H1 (cell line): Measurements from ENCODE around the gene PELI2. TPM values are rescaled to one million over a fixed set of nuclear protein-coding genes. Genes with fewer than 3 reads are reported as not detected.

ENCODE experiments used
- CTCF ChIA-PET: fragments of 300-600 bp; sonication (Branson Sonifier 250); formaldehyde crosslinking; loops from one replicate; lab custom pipeline; 2021; ENCODE audit not compliant: partially characterized antibody; lab: Charles Lee
- POLR2A ChIA-PET: fragments of 300-600 bp; sonication (Branson Sonifier 250); formaldehyde crosslinking; loops from one replicate; lab custom pipeline; 2021; ENCODE audit warnings: inconsistent platforms; ENCODE audit not compliant: partially characterized antibody; lab: Charles Lee
- DNase-seq, 2 experiments: peaks; one replicate each; pipeline versions ENCODE4 v3.0.0 to v3.0.0-alpha.2; 2010 to 2022; ENCODE audit warnings: low spot score in 2 of 2, low read depth in 1 of 2, mixed read lengths in 1 of 2
- FAIRE-seq: peaks from 2 replicates; lab custom pipeline; 2011; peaks lifted over from hg19 to GRCh38; lab: Jason Lieb, UNC
- H2AFZ ChIP-seq: 2 replicates; pipeline ENCODE4 v1.8.1; 2012; ENCODE audit warnings: low read length, inconsistent platforms
- H2AK5ac ChIP-seq: 2 replicates; pipeline ENCODE4 v1.6.1; 2013; ENCODE audit warnings: low read depth, low read length
- H2BK120ac ChIP-seq: replicated peaks from 2 replicates; pipeline ENCODE3; 2013; ENCODE audit warnings: low read depth, low read length, inconsistent platforms
- H2BK12ac ChIP-seq: 2 replicates; pipeline ENCODE4 v1.6.1; 2013; ENCODE audit warnings: low read depth, low read length
- H2BK15ac ChIP-seq: 2 replicates; pipeline ENCODE4 v1.6.1; 2013; ENCODE audit warnings: low read length
- H2BK20ac ChIP-seq: 2 replicates; pipeline ENCODE4 v1.6.1; 2013; ENCODE audit warnings: low read length
- H2BK5ac ChIP-seq: 2 replicates; pipeline ENCODE4 v1.6.1; 2013; ENCODE audit warnings: low read depth, low read length
- H3K14ac ChIP-seq: 2 replicates; pipeline ENCODE4 v1.6.1; 2013; ENCODE audit warnings: inconsistent platforms; ENCODE audit not compliant: insufficient read length
- H3K18ac ChIP-seq: 2 replicates; pipeline ENCODE4 v1.6.1; 2013; ENCODE audit warnings: low read length; ENCODE audit errors: extremely low read depth
- H3K23ac ChIP-seq: 2 replicates; pipeline ENCODE4 v1.6.1; 2013; ENCODE audit warnings: inconsistent platforms; ENCODE audit not compliant: insufficient read length
- H3K23me2 ChIP-seq: 2 replicates; pipeline ENCODE4 v1.6.1; 2013; ENCODE audit warnings: low read depth, low read length
- H3K27ac ChIP-seq: 2 replicates; pipeline ENCODE4 v1.6.1; 2011; ENCODE audit warnings: low read depth, low read length, inconsistent platforms
- H3K27me3 ChIP-seq, 4 experiments: replicated peaks in 1 of 4; 1 replicate in 1 of 4; 2 replicates in 3 of 4; pipeline versions ENCODE4 v1.6.1 to v1.8.1; 2011 to 2013; ENCODE audit warnings: low read length in 3 of 4, mild to moderate bottlenecking in 3 of 4, inconsistent platforms in 2 of 4, mixed read lengths in 2 of 4, moderate library complexity in 1 of 4; ENCODE audit not compliant: control insufficient read depth in 3 of 4, insufficient read depth in 3 of 4; ENCODE audit errors: extremely low read depth in 1 of 4
- H3K36me3 ChIP-seq, 4 experiments: 2 replicates each; pipeline versions ENCODE4 v1.6.1 to v1.8.1; 2011 to 2013; ENCODE audit warnings: mild to moderate bottlenecking in 4 of 4, low read length in 3 of 4, moderate library complexity in 2 of 4, control low read depth in 1 of 4, inconsistent platforms in 1 of 4; ENCODE audit not compliant: insufficient read depth in 4 of 4, control insufficient read depth in 2 of 4
- H3K4ac ChIP-seq: replicated peaks from 2 replicates; pipeline ENCODE3; 2013; ENCODE audit warnings: low read length, low read depth, mixed read lengths, inconsistent platforms; ENCODE audit not compliant: insufficient read length
- H3K4me1 ChIP-seq, 4 experiments: replicated peaks in 1 of 4; 1 replicate in 1 of 4; 2 replicates in 3 of 4; pipeline versions ENCODE4 v1.6.1 to v1.8.1; 2011 to 2013; ENCODE audit warnings: low read length in 3 of 4, inconsistent platforms in 2 of 4, mixed read lengths in 1 of 4; ENCODE audit not compliant: insufficient read depth in 4 of 4, control insufficient read depth in 3 of 4
- H3K4me2 ChIP-seq, 2 experiments: 2 replicates each; pipeline versions ENCODE4 v1.6.1 to v1.8.1; 2011 to 2013; ENCODE audit warnings: low read depth in 2 of 2, low read length in 2 of 2, control low read depth in 1 of 2, inconsistent platforms in 1 of 2, mild to moderate bottlenecking in 1 of 2; ENCODE audit not compliant: insufficient read depth in 1 of 2
- H3K4me3 ChIP-seq, 4 experiments: fragments of 200-600, 300-600 bp in 1 of 4; sonication (generic), shearing (Covaris generic), sonication (Bioruptor Twin) in 1 of 4; 2 replicates each; pipeline versions ENCODE4 v1.5.1 to v1.8.1; 2011 to 2016; ENCODE audit warnings: low read length in 4 of 4, low read depth in 3 of 4, control low read depth in 2 of 4, inconsistent platforms in 2 of 4, mild to moderate bottlenecking in 2 of 4, mixed read lengths in 1 of 4, moderate library complexity in 1 of 4; ENCODE audit not compliant: insufficient read depth in 2 of 4; ENCODE audit errors: extremely low read depth in 1 of 4
- H3K56ac ChIP-seq: replicated peaks from 2 replicates; pipeline ENCODE3; 2013; ENCODE audit warnings: low read depth, mild to moderate bottlenecking, mixed read lengths, low read length, inconsistent platforms; ENCODE audit not compliant: insufficient read length
- H3K79me1 ChIP-seq: 2 replicates; pipeline ENCODE4 v1.6.1; 2013; ENCODE audit warnings: low read depth, low read length, control low read depth
- H3K79me2 ChIP-seq, 2 experiments: 2 replicates each; pipeline versions ENCODE4 v1.6.1 to v1.8.1; 2012 to 2013; ENCODE audit warnings: low read length in 2 of 2, mild to moderate bottlenecking in 2 of 2, inconsistent platforms in 1 of 2; ENCODE audit not compliant: insufficient read depth in 2 of 2, control insufficient read depth in 1 of 2
- H3K9ac ChIP-seq, 4 experiments: replicated peaks in 1 of 4; 1 replicate in 1 of 4; 2 replicates in 3 of 4; pipeline versions ENCODE4 v1.6.1 to v1.8.1; 2011 to 2013; ENCODE audit warnings: low read depth in 3 of 4, low read length in 3 of 4, control low read depth in 2 of 4, mild to moderate bottlenecking in 2 of 4, moderate library complexity in 2 of 4, inconsistent platforms in 1 of 4; ENCODE audit errors: extremely low read depth in 1 of 4
- H3K9me3 ChIP-seq, 2 experiments: 2 replicates each; pipeline versions ENCODE4 v1.6.1 to v1.8.1; 2012 to 2013; ENCODE audit warnings: mild to moderate bottlenecking in 2 of 2, moderate library complexity in 2 of 2, control low read depth in 1 of 2, inconsistent platforms in 1 of 2, low read depth in 1 of 2, low read length in 1 of 2, mixed read lengths in 1 of 2; ENCODE audit not compliant: insufficient read depth in 2 of 2
- H4K20me1 ChIP-seq, 2 experiments: replicated peaks in 1 of 2; 2 replicates each; pipeline versions ENCODE3 to v1.8.1; 2011 to 2013; ENCODE audit warnings: inconsistent platforms in 2 of 2, low read length in 2 of 2, mild to moderate bottlenecking in 1 of 2; ENCODE audit not compliant: insufficient read depth in 2 of 2, control insufficient read depth in 1 of 2
- H4K5ac ChIP-seq: 2 replicates; pipeline ENCODE4 v1.6.1; 2013; ENCODE audit warnings: low read length, low read depth, mixed read lengths, inconsistent platforms; ENCODE audit not compliant: insufficient read length
- H4K8ac ChIP-seq: 2 replicates; pipeline ENCODE4 v1.8.0; 2013; ENCODE audit warnings: mild to moderate bottlenecking, moderate library complexity, low read length, inconsistent platforms; ENCODE audit not compliant: insufficient read depth; ENCODE audit errors: extremely low read depth
- H4K91ac ChIP-seq: replicated peaks from 2 replicates; pipeline ENCODE3; 2013; ENCODE audit warnings: low read length, mixed read lengths, inconsistent platforms; ENCODE audit not compliant: insufficient read length
- BACH1 ChIP-seq: IDR thresholded peaks from 2 replicates; pipeline ENCODE4 v1.6.1; 2012; ENCODE audit warnings: low read length, improper control_type of control experiment
- CTBP2 ChIP-seq: IDR thresholded peaks from 2 replicates; pipeline ENCODE4 v1.7.0; 2011; ENCODE audit warnings: borderline replicate concordance, mild to moderate bottlenecking, moderate library complexity, mixed read lengths, low read length; ENCODE audit not compliant: insufficient read depth, insufficient read length
- EGR1 ChIP-seq: IDR thresholded peaks from 2 replicates; pipeline ENCODE4 v1.6.1; 2011; ENCODE audit warnings: low read depth, low read length, borderline replicate concordance
- EP300 ChIP-seq, 2 experiments: IDR thresholded peaks; 1 replicate in 1 of 2; 2 replicates in 1 of 2; pipeline ENCODE4 v1.6.1; 2011 to 2012; ENCODE audit warnings: low read depth in 2 of 2, low read length in 2 of 2, mild to moderate bottlenecking in 2 of 2, borderline replicate concordance in 1 of 2, inconsistent platforms in 1 of 2, moderate library complexity in 1 of 2
- EZH2 ChIP-seq: fragments of 200-600 bp; sonication (generic); IDR thresholded peaks from 2 replicates; pipeline ENCODE4 v1.7.1; 2012; ENCODE audit warnings: low read depth, mild to moderate bottlenecking, moderate library complexity, low read length, inconsistent platforms; ENCODE audit not compliant: severe bottlenecking
- HDAC6 ChIP-seq: IDR thresholded peaks from one replicate; pipeline ENCODE4 v1.7.1; 2012; ENCODE audit warnings: low read depth, mild to moderate bottlenecking, inconsistent platforms, low read length, moderate library complexity
- KDM1A ChIP-seq: fragments of 200-600, 300-600 bp; sonication (generic); IDR thresholded peaks from 2 replicates; pipeline ENCODE4 v1.7.1; 2016; ENCODE audit warnings: mild to moderate bottlenecking, low read length, borderline replicate concordance
- KDM4A ChIP-seq: IDR thresholded peaks from one replicate; pipeline ENCODE4 v1.7.1; 2012; ENCODE audit warnings: low read depth, mild to moderate bottlenecking, moderate library complexity, low read length, inconsistent platforms; ENCODE audit not compliant: severe bottlenecking
- WGBS, 2 experiments: shearing (Covaris generic) in 1 of 2; methylation state at CpG; one replicate each; pipeline versions ENCODE4 v1.1.6 to v1.1.7; 2013 to 2015; ENCODE audit warnings: low lambda C conversion rate in 2 of 2, mixed read lengths in 2 of 2, inconsistent platforms in 1 of 2, low coverage in 1 of 2, missing lambda C conversion rate in 1 of 2; ENCODE audit not compliant: insufficient replicate concordance in 2 of 2, insufficient coverage in 1 of 2, insufficient read length in 1 of 2; ENCODE audit errors: extremely low coverage in 1 of 2, missing lambda C conversion rate in 1 of 2; 5-methylcytosine and 5-hydroxymethylcytosine counted together
- polyA plus RNA-seq, 7 experiments: library from polyadenylated mRNA; depleted of rRNA in 3 of 7; stranded (reverse) in 5 of 7; unstranded in 2 of 7; fragments of >200 nt in 5 of 7; fragments of 200-250 nt in 2 of 7; gene quantifications; 1 replicate in 5 of 7; 2 replicates in 1 of 7; 4 replicates in 1 of 7; pipeline versions ENCODE4 v1.2.1 to v1.2.3, GENCODE V29; 2011 to 2013; ENCODE audit warnings: missing spikeins in 2 of 7, mixed read lengths in 2 of 7
- total RNA-seq: library from RNA; stranded (reverse); fragmentation: NEBNext Ultra II Directional; extraction: Animal tissue kit (Norgen Biotek cat#: 25700); gene quantifications from 2 replicates; pipeline ENCODE4 v1.2.1, GENCODE V29; 2021
- TF ChIP-seq, protein P1 (sequence below), 3 experiments: IDR thresholded peaks; 1 replicate in 2 of 3; 2 replicates in 1 of 3; pipeline versions ENCODE4 v1.5.1 to v1.6.1; 2011; ENCODE audit warnings: low read length in 3 of 3, mild to moderate bottlenecking in 3 of 3, inconsistent platforms in 2 of 3, low read depth in 1 of 3, moderate library complexity in 1 of 3; ENCODE audit not compliant: insufficient read depth in 1 of 3; ENCODE audit errors: control extremely low read depth in 1 of 3
- TF ChIP-seq, protein P2 (sequence below): IDR thresholded peaks from 2 replicates; pipeline ENCODE4 v1.6.1; 2011; ENCODE audit warnings: low read length, improper control_type of control experiment

The PELI2 gene
- total and polyA plus RNA-seq, 2 of the 8 experiments (the other 6 are each of a cell fraction or from before 2014, with no cell fraction given) = 14.6 to 25.7 TPM

DNA sequence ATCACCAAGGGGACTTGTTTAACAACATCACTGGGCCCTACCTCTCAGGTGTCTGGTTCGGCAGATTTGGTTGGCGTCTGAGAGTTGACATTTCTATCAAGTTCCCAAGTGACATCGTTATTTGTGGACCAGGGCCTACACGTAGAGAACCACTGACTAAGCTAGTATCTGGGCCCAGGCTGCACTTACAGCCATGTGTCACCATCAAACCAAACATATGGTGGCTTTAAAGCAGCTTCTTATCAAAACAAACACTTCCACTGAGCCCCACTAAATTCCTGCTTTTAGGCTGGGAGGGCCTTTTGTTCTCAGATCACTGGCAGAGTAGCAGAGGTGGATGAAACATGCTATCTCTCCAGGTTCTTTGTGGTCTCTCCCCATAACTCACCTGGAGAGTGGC, 220.5 kb downstream of the PELI2 start:
- H3K23ac ChIP-seq = no peak overlapping the region
- H2BK120ac ChIP-seq = no peak overlapping the region
- no peak overlapping the region for H2AK5ac ChIP-seq
- no peak overlapping the region for H3K18ac ChIP-seq
- H2BK20ac ChIP-seq = no peak overlapping the region
- no peak overlapping the region for H2BK12ac ChIP-seq
- no peaks in the 10 kb centered on the region for H3K23me2 ChIP-seq
- no peak overlapping the region for H3K27ac ChIP-seq
- CTCF ChIA-PET = interaction anchor here (0.7 to 4.3 kb wide), 6 partner anchors 16 to 633 kb away, joined by 3 to 26 read pairs (median 4); no protein-coding TSS in a partner anchor
- no peaks in the 10 kb centered on the region for H3K4me1 ChIP-seq
- H3K9me3 ChIP-seq = no peaks in the 10 kb centered on the region
- no peak overlapping the region for H4K8ac ChIP-seq
- no peak overlapping the region for H3K56ac ChIP-seq
- no peak overlapping the region for H4K91ac ChIP-seq
- no peak for DNase-seq
- no peak overlapping the region for H2AFZ ChIP-seq
- no peak overlapping the region for H4K5ac ChIP-seq
- H3K4me2 ChIP-seq = no peak overlapping the region
- no peak overlapping the region for H3K9ac ChIP-seq
- POLR2A ChIA-PET = no interaction called here
- no peak overlapping the region for H2BK15ac ChIP-seq
- no peak overlapping the region for H3K14ac ChIP-seq
- H3K4ac ChIP-seq = no peak overlapping the region
- H2BK5ac ChIP-seq = no peak overlapping the region
- H4K20me1 ChIP-seq = no peaks in the 10 kb centered on the region
- no peaks in the 10 kb centered on the region for H3K79me2 ChIP-seq
- H3K79me1 ChIP-seq = no peaks in the 10 kb centered on the region
- no peaks in the 10 kb centered on the region for H3K36me3 ChIP-seq
- 85% methylated on average over 4 of the region's 4 CpGs; no CpG with 5 or more reads in 1 of the 2 experiments for WGBS, 2 experiments
- H3K4me3 ChIP-seq = no peak overlapping the region
- H3K27me3 ChIP-seq = no peaks in the 10 kb centered on the region
- no peak for FAIRE-seq
- TF ChIP-seq HDAC6 (no peak), BACH1 (no peak), CTBP2 (no peak), KDM1A (no peak), KDM4A (no peak), EGR1 (no peak), EP300 (IDR thresholded peaks at IDR 0.05; ENCODE audit: borderline replicate concordance in 1 of 2, low read depth in 2 of 2, low read length in 2 of 2) (no peak), EZH2 (no peak)
- TF ChIP-seq, protein P1, sequence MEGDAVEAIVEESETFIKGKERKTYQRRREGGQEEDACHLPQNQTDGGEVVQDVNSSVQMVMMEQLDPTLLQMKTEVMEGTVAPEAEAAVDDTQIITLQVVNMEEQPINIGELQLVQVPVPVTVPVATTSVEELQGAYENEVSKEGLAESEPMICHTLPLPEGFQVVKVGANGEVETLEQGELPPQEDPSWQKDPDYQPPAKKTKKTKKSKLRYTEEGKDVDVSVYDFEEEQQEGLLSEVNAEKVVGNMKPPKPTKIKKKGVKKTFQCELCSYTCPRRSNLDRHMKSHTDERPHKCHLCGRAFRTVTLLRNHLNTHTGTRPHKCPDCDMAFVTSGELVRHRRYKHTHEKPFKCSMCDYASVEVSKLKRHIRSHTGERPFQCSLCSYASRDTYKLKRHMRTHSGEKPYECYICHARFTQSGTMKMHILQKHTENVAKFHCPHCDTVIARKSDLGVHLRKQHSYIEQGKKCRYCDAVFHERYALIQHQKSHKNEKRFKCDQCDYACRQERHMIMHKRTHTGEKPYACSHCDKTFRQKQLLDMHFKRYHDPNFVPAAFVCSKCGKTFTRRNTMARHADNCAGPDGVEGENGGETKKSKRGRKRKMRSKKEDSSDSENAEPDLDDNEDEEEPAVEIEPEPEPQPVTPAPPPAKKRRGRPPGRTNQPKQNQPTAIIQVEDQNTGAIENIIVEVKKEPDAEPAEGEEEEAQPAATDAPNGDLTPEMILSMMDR (IDR thresholded peaks at IDR 0.05; ENCODE audit: control extremely low read depth in 1 of 3, insufficient read depth in 1 of 3, low read depth in 1 of 3, low read length in 3 of 3) = no peak
- TF ChIP-seq, protein P2, sequence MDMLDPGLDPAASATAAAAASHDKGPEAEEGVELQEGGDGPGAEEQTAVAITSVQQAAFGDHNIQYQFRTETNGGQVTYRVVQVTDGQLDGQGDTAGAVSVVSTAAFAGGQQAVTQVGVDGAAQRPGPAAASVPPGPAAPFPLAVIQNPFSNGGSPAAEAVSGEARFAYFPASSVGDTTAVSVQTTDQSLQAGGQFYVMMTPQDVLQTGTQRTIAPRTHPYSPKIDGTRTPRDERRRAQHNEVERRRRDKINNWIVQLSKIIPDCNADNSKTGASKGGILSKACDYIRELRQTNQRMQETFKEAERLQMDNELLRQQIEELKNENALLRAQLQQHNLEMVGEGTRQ = no peak
